HFF-Myc (cell line): ENCODE results near the gene HDAC1.
"Not testable (repeated sequence)": the region's sequence is repeated elsewhere in the genome, so short reads cannot be mapped to it uniquely, and the experiment has no call there.

Source experiments
- DNase-seq: peaks from one replicate; pipeline ENCODE4 v3.0.0-alpha.2; 2011; ENCODE audit warnings: low read depth; ENCODE audit errors: extremely low read depth
- H3K4me3 ChIP-seq: replicated peaks from 2 replicates; pipeline ENCODE4 v1.5.1; 2011; ENCODE audit warnings: low read depth, mild to moderate bottlenecking, control low read depth, low read length
- TF ChIP-seq, protein P1 (sequence below): IDR thresholded peaks from 2 replicates; pipeline ENCODE4 v1.5.1; 2012; ENCODE audit warnings: mild to moderate bottlenecking, low read depth, low read length, control low read depth; ENCODE audit errors: missing control alignments

Gene HDAC1

DNA sequence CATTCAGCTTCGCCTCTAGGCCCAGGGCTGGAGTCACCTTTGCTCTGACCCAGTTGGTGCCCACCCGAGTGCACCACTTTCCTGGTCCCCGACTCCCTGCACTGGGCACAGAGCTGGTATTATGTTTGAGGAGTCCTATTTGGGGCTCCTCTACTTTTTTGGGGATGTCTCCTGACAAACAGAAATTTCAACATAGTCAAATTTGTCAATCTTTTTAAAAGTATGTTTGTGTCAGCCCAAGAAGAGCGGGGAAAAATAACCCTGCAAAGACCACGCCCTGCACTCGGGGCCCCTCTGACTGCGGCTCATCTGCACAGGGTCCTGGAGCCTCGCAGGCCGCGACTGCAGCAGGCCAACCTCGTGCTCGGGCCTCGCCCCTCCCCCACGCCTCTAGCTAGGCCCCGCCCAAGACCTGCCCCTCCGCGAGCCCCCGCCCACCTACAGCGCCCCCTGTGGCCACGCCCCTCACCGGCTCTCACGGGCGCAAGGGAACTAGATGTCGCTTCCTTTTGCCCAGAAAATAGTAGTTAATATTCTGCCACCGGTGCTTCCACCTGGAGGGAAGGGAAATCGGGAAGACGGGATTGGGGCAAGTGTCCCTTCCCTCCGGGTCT lies 59.0 kb downstream of the HDAC1 start:
- DNase-seq: peak; percentile 19

DNA sequence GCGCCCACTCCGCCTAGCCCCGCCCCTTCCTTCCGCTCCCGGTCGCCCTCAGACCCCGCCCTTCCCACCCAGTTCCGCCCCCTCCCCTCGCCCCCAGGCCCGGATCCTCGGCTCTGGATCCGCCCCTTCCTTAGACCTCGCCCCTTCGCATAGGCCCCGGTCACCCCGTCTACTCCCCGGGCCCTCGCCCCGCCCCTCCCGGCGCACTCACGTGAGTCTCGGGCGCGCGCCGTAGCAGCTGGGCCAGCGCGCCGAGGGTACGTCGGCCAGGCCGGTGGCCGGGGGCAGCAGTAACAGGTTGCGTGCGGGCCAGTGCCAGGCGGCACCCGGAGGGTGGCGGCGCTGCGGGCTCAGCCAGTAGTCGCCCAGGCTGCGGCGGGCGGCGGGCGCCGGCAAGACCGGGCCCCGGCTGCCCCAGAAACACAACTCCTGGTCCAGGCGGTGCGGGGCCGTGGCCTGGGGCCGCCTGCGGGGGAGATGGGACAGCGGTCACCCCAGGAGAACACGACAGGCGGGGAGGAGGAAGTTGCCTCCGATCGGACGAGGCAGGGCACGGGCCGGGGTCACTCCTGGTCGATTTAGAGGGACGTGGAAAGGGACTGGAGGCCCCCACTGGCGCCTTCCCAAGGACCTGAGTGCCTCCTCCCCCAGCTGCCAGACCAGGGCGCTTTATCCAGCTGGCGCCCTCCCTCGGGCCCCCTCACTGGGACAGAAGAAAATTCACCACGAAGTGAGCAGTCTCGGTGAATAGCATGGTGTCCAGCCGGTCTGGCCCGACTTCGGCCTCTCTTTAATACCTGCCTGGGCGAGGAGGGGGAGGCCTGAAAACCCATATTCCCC lies 59.7 kb downstream of the HDAC1 start:
- peak; percentile 63 for DNase-seq
- TF ChIP-seq, protein P1, sequence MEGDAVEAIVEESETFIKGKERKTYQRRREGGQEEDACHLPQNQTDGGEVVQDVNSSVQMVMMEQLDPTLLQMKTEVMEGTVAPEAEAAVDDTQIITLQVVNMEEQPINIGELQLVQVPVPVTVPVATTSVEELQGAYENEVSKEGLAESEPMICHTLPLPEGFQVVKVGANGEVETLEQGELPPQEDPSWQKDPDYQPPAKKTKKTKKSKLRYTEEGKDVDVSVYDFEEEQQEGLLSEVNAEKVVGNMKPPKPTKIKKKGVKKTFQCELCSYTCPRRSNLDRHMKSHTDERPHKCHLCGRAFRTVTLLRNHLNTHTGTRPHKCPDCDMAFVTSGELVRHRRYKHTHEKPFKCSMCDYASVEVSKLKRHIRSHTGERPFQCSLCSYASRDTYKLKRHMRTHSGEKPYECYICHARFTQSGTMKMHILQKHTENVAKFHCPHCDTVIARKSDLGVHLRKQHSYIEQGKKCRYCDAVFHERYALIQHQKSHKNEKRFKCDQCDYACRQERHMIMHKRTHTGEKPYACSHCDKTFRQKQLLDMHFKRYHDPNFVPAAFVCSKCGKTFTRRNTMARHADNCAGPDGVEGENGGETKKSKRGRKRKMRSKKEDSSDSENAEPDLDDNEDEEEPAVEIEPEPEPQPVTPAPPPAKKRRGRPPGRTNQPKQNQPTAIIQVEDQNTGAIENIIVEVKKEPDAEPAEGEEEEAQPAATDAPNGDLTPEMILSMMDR: no peak
- peak overlapping the region; percentile 58 for H3K4me3 ChIP-seq

More for the DNA sequence above, 59.0 kb downstream of the HDAC1 start:
- TF ChIP-seq, protein P1: peak; percentile 41
- H3K4me3 ChIP-seq: peak overlapping the region; percentile 58

DNA sequence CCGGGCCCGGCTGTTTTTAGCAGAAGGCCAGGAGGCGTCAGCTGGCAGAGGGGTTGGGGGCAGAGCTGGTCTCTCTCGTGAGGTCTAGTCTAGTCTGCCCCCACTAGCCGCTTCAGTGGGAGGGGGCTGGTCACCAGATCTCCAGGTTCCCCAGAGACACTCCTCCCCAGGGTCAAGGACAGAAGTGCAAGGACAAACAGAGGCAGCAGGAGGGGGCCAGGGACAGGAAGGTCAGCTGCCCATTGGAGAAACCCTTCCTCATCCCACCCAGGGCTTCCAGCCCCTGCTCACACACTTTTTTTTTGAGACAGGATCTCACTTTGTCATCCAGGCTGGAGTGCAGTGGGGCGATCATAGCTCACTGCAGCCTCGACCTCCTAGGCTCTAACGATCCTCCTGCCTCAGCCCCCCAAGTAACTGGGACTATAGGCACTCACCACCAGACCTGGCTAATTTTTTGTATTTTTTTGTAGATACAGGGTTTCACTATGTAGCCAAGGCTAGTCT lies 60.4 kb downstream of the HDAC1 start:
- TF ChIP-seq, protein P1: no peak
- no peak for DNase-seq

DNA sequence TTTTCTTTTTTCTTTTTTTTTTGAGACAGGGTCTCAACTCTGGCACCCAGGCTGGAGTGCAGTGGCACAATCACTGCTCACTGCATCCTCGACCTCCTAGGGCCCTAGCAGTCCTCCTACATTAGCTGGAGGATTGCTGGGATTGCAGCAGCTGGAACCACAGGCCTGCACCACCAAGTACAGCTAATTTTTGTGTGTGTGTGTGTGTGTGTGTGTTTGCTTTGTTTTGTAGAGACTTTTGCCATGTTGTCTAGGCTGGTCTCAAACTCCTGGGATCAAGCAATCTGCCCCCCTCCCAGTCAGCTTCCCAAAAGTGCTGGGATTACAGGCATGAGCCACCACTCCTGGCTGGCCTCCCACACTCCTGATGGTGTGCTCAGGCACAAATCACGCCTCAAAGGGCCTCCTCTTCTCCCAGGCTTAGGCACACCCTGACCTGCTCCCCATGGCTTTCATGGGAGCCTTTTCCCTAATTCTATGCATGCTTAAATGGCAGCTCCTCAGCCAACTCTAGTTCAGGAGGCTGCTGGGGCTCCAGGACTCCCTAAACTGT lies 61.0 kb downstream of the HDAC1 start:
- TF ChIP-seq, protein P1: no peak
- H3K4me3 ChIP-seq: peak overlapping the region; percentile 58; the same call in 1 of the 2 replicates
- no peak for DNase-seq

More for the DNA sequence above, 60.4 kb downstream of the HDAC1 start:
- peak overlapping the region; percentile 58 for H3K4me3 ChIP-seq

DNA sequence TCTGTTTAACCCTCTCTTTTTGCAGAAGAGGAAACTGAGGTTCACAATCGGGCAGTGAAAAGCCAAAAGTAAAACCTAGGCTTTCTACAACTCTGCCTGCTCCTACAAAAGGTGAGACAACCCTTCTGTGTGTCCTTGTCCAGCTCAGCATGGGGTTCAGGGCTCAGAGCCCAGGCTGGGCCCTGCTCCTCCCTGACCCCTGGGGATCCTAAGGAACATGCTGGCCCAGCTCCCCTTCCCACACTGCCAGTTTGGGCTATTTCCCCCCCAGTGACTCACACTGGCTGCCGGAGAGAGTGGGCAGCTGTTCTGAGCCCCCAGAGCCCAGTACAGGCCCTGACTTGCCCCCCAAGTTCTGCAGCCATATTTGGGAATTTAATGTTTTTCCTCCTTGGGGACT lies 61.5 kb downstream of the HDAC1 start:
- no peak for DNase-seq
- TF ChIP-seq, protein P1: no peak
- H3K4me3 ChIP-seq: no peak overlapping the region

DNA sequence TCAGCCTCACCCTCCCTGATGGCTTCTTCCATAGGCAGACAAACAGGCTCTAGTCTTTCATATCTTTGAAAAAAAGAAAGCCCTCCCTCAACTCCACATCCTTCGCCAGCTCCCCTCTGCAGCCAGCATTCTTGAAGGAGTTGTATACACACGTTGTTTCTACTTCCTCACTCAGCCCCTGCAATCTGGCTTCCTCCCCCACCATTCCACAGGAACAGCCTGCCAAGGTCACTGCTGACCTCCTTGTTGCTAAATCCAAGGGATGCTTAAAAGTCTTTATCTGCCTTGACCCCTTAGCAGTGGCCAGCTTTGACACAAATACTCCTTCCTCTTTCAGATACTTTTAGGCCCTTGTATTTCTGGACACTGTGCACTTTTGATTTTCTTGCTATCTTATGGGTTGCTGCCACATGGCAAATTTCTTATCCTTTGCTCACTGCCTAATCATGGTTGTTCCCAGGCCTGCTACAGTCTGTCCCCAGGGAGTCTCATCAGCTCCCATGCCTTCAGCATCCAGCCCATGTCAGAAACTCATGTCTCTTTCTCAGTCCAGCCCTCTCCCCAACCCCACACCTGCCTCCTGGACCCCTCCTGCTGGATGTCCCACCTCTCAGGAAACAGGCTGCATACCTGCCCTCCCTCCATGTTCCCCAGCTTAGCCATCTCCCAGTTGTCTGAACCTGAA lies 62.1 kb downstream of the HDAC1 start:
- no peak for DNase-seq
- no peak overlapping the region for H3K4me3 ChIP-seq
- TF ChIP-seq, protein P1: no peak

DNA sequence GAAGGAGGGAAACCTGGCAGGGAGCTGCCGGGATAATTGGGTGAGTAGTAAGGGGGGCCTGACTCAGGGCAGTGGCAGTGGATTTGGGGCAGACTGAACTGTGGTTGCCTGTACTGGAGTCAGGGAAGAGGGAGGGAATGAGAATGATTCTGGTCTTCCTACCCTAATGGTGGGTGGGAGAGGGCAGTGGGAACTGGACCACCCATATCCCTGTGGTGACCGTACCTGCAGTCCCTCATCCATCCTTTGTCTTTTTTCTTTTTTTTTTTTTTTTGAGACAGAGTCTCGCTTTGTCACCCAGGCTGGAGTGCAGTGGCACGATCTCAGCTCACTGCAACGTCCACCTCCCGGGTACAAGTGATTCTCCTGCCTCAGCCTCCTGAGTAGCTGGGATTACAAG lies 63.9 kb downstream of the HDAC1 start:
- not testable (repeated sequence) for H3K4me3 ChIP-seq, DNase-seq
